Hair follicle dermal papilla cell (primary cell): Measurements from ENCODE around the gene CREM. TPM values are rescaled to one million over a fixed set of nuclear protein-coding genes. Genes with fewer than 3 reads are reported as not detected.

Experiments
- small RNA-seq: library from RNA; depleted of rRNA; stranded (forward); fragments of <200 nt; gene quantifications from one replicate; pipeline ENCODE3, GENCODE V24; 2012
- total RNA-seq: library from RNA; depleted of rRNA; stranded (reverse); fragments of >200 nt; gene quantifications from 2 replicates; pipeline ENCODE4 v1.2.3, GENCODE V29; 2012

Gene CREM
- total RNA-seq = 16.2 and 18.5 TPM in 2 replicates

GRCh38 chr10:35126530-35127288, at the start of gene CREM:
Gene CREM, plus strand, starts transcription at chr10:35126846. Its CDS starts 10,990 bp downstream, at chr10:35137836.

GRCh38 chr10:35090162-35090954, 36.3 kb upstream of the CREM start, which contains the start of gene CUL2:
Gene CUL2, minus strand, starts transcription at chr10:35090341. Its CDS starts 19,024 bp downstream, at chr10:35071317.

Small RNAs within 50 kb of the gene (small RNA-seq; reads per million reads assigned to genes)
- gene MIR3611 = 2.3 reads per million, percentile 52 among the genes with 10 or more reads in this experiment
- not detected for gene RNU6-1167P
- gene RNU6-794P = not detected
- not detected for gene RNU7-77P

Other genes with a start within 250 kb of the CREM start
- 22.5 and 29.7 TPM in 2 replicates for gene CUL2, start 36.5 kb upstream of the CREM start, total RNA-seq
- 32.1 and 33.5 TPM in 2 replicates for gene CCNY, start 209.7 kb downstream of the CREM start, total RNA-seq